K562 (cell line): ENCODE measurements around the gene RARRES2. TPM values are rescaled to one million over a fixed set of nuclear protein-coding genes. Genes with fewer than 3 reads are reported as not detected.

Experiments
- CTBP1 ChIP-seq: fragments of 450-650 bp; IDR thresholded peaks from 2 replicates; pipeline ENCODE4 v1.6.1; 2016; ENCODE audit warnings: borderline replicate concordance
- HDGF ChIP-seq: fragments of 450-650 bp; IDR thresholded peaks from 2 replicates; pipeline ENCODE4 v1.6.1; 2016
- HIVEP1 ChIP-seq: fragments of 250-450 bp; sonication (Bioruptor Pico); IDR thresholded peaks from 2 replicates; pipeline ENCODE4 v1.4.0; 2020; ENCODE audit warnings: mild to moderate bottlenecking
- HNRNPH1 ChIP-seq: fragments of 200-400 bp; formaldehyde crosslinking; optimal IDR thresholded peaks from 2 replicates; pipeline ENCODE3; 2017; ENCODE audit warnings: low read depth, mild to moderate bottlenecking, low read length, moderate library complexity
- HNRNPLL ChIP-seq: fragments of 200-400 bp; formaldehyde crosslinking; IDR thresholded peaks from 2 replicates; pipeline ENCODE4 v1.6.1; 2017; ENCODE audit warnings: low read length, low read depth, mild to moderate bottlenecking; ENCODE audit not compliant: poor library complexity, severe bottlenecking
- MAFK ChIP-seq: IDR thresholded peaks from 2 replicates; pipeline ENCODE4 v1.6.1; 2011; ENCODE audit warnings: low read length, improper control_type of control experiment
- MAX ChIP-seq: sonication (generic); formaldehyde crosslinking; IDR thresholded peaks from 2 replicates; pipeline ENCODE4 v1.9.0; 2022; ENCODE audit warnings: mild to moderate bottlenecking, missing genetic modification reagents
- MECOM ChIP-seq: fragments of 250-450 bp; sonication (Bioruptor Pico); IDR thresholded peaks from 2 replicates; pipeline ENCODE4 v1.8.0; 2022; ENCODE audit warnings: inconsistent platforms
- MEIS2 ChIP-seq: fragments of 450-650 bp; IDR thresholded peaks from 2 replicates; pipeline ENCODE4 v1.6.1; 2014; ENCODE audit warnings: mild to moderate bottlenecking; ENCODE audit not compliant: partially characterized antibody
- NFE2 ChIP-seq: IDR thresholded peaks from 2 replicates; pipeline ENCODE4 v1.6.1; 2014; ENCODE audit warnings: antibody characterized with exemption, low read depth
- NKRF ChIP-seq: fragments of 450-650 bp; IDR thresholded peaks from 2 replicates; pipeline ENCODE4 v1.6.1; 2016; ENCODE audit warnings: borderline replicate concordance
- PTBP1 ChIP-seq: fragments of 200-400 bp; formaldehyde crosslinking; IDR thresholded peaks from 2 replicates; pipeline ENCODE4 v1.6.1; 2017; ENCODE audit warnings: low read depth, low read length
- RBM14 ChIP-seq: fragments of 200-400 bp; formaldehyde crosslinking; IDR thresholded peaks from 2 replicates; pipeline ENCODE4 v1.6.1; 2018; ENCODE audit warnings: low read depth, mild to moderate bottlenecking, low read length, moderate library complexity, borderline replicate concordance; ENCODE audit not compliant: insufficient read depth
- RCOR1 ChIP-seq, 2 experiments: IDR thresholded peaks; 2 replicates each; pipeline ENCODE4 v1.6.1; 2012; ENCODE audit warnings: low read depth in 2 of 2, low read length in 2 of 2, borderline replicate concordance in 1 of 2, improper control_type of control experiment in 1 of 2
- SAFB ChIP-seq: fragments of 200-400 bp; formaldehyde crosslinking; IDR thresholded peaks from 2 replicates; pipeline ENCODE4 v1.6.1; 2017; ENCODE audit warnings: low read depth, low read length, borderline replicate concordance
- ZNF174 ChIP-seq: fragments of 250-450 bp; sonication (Bioruptor Pico); IDR thresholded peaks from 2 replicates; pipeline ENCODE4 v1.4.0; 2020; ENCODE audit warnings: mild to moderate bottlenecking
- ZNF263 ChIP-seq: sonication (generic); formaldehyde crosslinking; IDR thresholded peaks from 2 replicates; pipeline ENCODE4 v1.8.0; 2022; ENCODE audit warnings: mild to moderate bottlenecking, missing genetic modification reagents, borderline replicate concordance
- ZNF354B ChIP-seq: fragments of 250-450 bp; sonication (Bioruptor Pico); IDR thresholded peaks from 2 replicates; pipeline ENCODE4 v1.4.0; 2020
- ZNF518B ChIP-seq: fragments of 250-450 bp; sonication (Bioruptor Pico); IDR thresholded peaks from 2 replicates; pipeline ENCODE4 v1.5.0; 2021; ENCODE audit warnings: mild to moderate bottlenecking, moderate library complexity
- ZNF639 ChIP-seq, 2 experiments: fragments of 200-800 bp in 1 of 2; sonication (Bioruptor generic) in 1 of 2; sonication (generic) in 1 of 2; formaldehyde crosslinking in 1 of 2; IDR thresholded peaks in 1 of 2; conservative IDR thresholded peaks in 1 of 2; 2 replicates each; pipeline versions ENCODE4 v1.5.0 to v1.6.1; 2016 to 2020; ENCODE audit warnings: missing compliant biosample characterization in 1 of 2, missing genetic modification characterization in 1 of 2, missing genetic modification reagents in 1 of 2
- polyA plus RNA-seq, 8 experiments: library from polyadenylated mRNA; depleted of rRNA in 4 of 8; stranded (reverse) in 5 of 8; unstranded in 3 of 8; fragments of >200 nt; fragmentation: Nextera tagmentation in 2 of 8; fragmentation: Illumina TruSeq in 1 of 8; extraction: Ambion mirVana in 2 of 8; extraction: Trizol in 1 of 8; gene quantifications; 2 replicates each; pipeline versions ENCODE4 v1.2.1 to v1.2.3, GENCODE V29; 2011 to 2014; ENCODE audit warnings: inconsistent platforms in 1 of 8, missing spikeins in 1 of 8
- total RNA-seq, 7 experiments: library from RNA; depleted of rRNA in 6 of 7; stranded (reverse); fragments of >200 nt in 6 of 7; fragmentation: Illumina TruSeq in 2 of 7; extraction: Trizol in 2 of 7; gene quantifications; 2 replicates each; pipeline versions ENCODE4 v1.2.1 to v1.2.3, GENCODE V29; 2011 to 2021; ENCODE audit warnings: low replicate concordance in 1 of 7

The RARRES2 gene
- total and polyA plus RNA-seq, 9 of the 15 experiments (the other 6 are each of a cell fraction or from before 2014, with no cell fraction given) = 0.11 to 1.7 (median 0.23) TPM; not detected in 6

DNA sequence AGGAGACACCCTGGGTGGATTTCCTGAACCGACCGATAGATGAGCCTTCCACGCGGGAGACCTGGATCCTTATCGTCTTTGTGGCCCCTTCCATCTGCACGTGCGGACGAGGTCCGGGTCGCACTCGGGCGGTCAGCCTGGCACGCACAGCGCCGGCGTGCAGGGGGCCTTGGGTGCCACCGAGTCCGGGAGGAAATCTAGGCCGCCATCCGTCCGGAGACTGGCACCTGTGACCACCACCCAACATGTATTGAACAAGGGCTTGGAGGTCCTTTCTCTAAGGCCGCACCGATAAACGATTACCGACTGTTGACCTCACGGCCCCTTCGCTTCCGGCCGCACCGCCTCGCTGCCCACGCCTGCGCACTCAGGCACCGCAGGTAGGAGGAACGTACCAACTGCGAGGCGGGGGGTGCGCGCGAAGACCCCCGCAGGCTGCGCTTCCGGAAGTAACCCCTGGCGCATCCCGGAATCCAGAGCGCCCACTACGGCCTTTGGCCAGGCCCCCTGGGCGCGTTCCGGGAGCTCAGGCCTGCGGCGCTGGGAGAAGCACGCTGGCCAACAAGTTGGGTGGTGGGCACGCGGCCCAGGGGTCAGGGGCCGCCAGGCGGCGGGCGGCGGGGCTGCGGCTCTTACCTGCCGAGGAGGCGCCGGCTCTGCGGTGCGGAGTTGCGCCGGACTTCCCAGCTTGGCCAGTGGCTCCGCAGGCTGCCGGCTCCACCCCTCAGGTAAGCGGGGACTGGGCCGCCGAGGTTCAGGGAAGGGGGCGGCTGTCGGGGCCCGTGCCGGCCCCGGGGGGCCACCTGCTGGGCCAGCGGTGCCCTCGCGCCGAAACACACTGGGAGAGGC, 18.4 kb downstream of the RARRES2 start, which contains the start of the genes ACTR3C and LRRC61 (continued):
- TF ChIP-seq CTBP1 (peak; percentile 87), MEIS2 (peak; percentile 72), ZNF639 (CRISPR knock-in tag; conservative IDR thresholded peaks at IDR 0.05 in 1 of 2, IDR thresholded peaks at IDR 0.05 in 1 of 2) (no peak; a peak in 1 of 4 replicates), HIVEP1 (peak; percentile 89), HNRNPLL (peak; percentile 52), ZNF518B (CRISPR knock-in tag) (no peak), ZNF354B (CRISPR knock-in tag) (peak; percentile 42; the same call in 1 of the 2 replicates), HNRNPH1 (no peak), MAFK (no peak), ZNF174 (CRISPR knock-in tag) (0 out of 2 replicates have a peak, but pooled peaks have one; percentile 4), SAFB (no peak), MECOM (CRISPR knock-in tag) (peak; percentile 91), ZNF263 (CRISPR knock-in tag) (peak; percentile 80), NKRF (peak; percentile 84), RCOR1 (IDR thresholded peaks at IDR 0.05; ENCODE audit: borderline replicate concordance in 1 of 2, low read depth in 2 of 2, low read length in 2 of 2) (peak; percentile 37 to 59), MAX (peak; percentile 98), PTBP1 (no peak), HDGF (peak; percentile 37; the same call in 1 of the 2 replicates), NFE2 (no peak), RBM14 (peak; percentile 97; the same call in 1 of the 2 replicates)
